ENCODE measurements around the gene KLRC3.
"Not testable (repeated sequence)": the region's sequence is repeated elsewhere in the genome, so short reads cannot be mapped to it uniquely, and the experiment has no call there.

Gene KLRC3

GRCh38 chr12:10368206-10369171 lies 51.9 kb downstream of the KLRC3 start:
- no peak for DNase-seq (ENCODE audit: low read depth)

- not testable (repeated sequence) for DNase-seq (ENCODE audit: low read depth)
Measured at GRCh38 chr12:10367714-10368113, 52.7 kb downstream of the KLRC3 start.

GRCh38 chr12:10366875-10367274 lies 53.5 kb downstream of the KLRC3 start:
- no peak for DNase-seq (ENCODE audit: low read depth)

- DNase-seq (ENCODE audit: low read depth), result no peak
Measured at GRCh38 chr12:10365696-10366405, 54.5 kb downstream of the KLRC3 start.

- DNase-seq (ENCODE audit: low read depth), result no peak
Measured at GRCh38 chr12:10364815-10365622, 55.4 kb downstream of the KLRC3 start.

- DNase-seq (ENCODE audit: low read depth), result no peak
Measured at GRCh38 chr12:10363914-10364814, 56.2 kb downstream of the KLRC3 start.

- DNase-seq (ENCODE audit: low read depth), result no peak
Measured at GRCh38 chr12:10363658-10363913, 56.8 kb downstream of the KLRC3 start.

GRCh38 chr12:10362828-10363657 lies 57.4 kb downstream of the KLRC3 start:
- DNase-seq (ENCODE audit: low read depth), result no peak

GRCh38 chr12:10362325-10362724 lies 58.1 kb downstream of the KLRC3 start:
- no peak for DNase-seq (ENCODE audit: low read depth)

Measured in GM04503 (cell line).